SK-N-SH treated with all-trans-retinoic acid at 6 μM for 48 hours (cell line): Measurements from ENCODE around the gene GCNT4.

Experiments
- ATAC-seq: fragments of 200-7000 bp; cut with Tn5 transposase; 3 replicates; pipeline ENCODE4 v1.9.1; 2020; ENCODE audit warnings: mild to moderate bottlenecking, moderate library complexity
- ARNTL ChIP-seq: fragments of 450-650 bp; formaldehyde crosslinking; IDR thresholded peaks from 2 replicates; pipeline ENCODE4 v1.5.0; 2020; ENCODE audit warnings: low read depth, mild to moderate bottlenecking, moderate library complexity, borderline replicate concordance
- CREB5 ChIP-seq: fragments of 250-450 bp; sonication (Bioruptor Pico); IDR thresholded peaks from 2 replicates; pipeline ENCODE4 v1.5.1; 2020; ENCODE audit warnings: low read depth, mild to moderate bottlenecking, moderate library complexity
- ESRRG ChIP-seq: fragments of 250-450 bp; sonication (Bioruptor Pico); IDR thresholded peaks from 2 replicates; pipeline ENCODE4 v1.6.1; 2021; ENCODE audit warnings: mild to moderate bottlenecking
- ISL1 ChIP-seq: fragments of 250-450 bp; sonication (Bioruptor Pico); IDR thresholded peaks from 2 replicates; pipeline ENCODE4 v2.1.2; 2022; ENCODE audit warnings: mild to moderate bottlenecking, moderate library complexity
- OSR1 ChIP-seq: fragments of 250-450 bp; sonication (Bioruptor Pico); IDR thresholded peaks from 2 replicates; pipeline ENCODE4 v1.8.0; 2022; ENCODE audit warnings: moderate library complexity, mild to moderate bottlenecking, inconsistent platforms
- PPARA ChIP-seq: fragments of 250-450 bp; sonication (Bioruptor Pico); IDR thresholded peaks from 2 replicates; pipeline ENCODE4 v1.5.0; 2020; ENCODE audit warnings: mild to moderate bottlenecking, borderline replicate concordance
- RARB ChIP-seq: fragments of 250-450 bp; sonication (Bioruptor Pico); IDR thresholded peaks from 2 replicates; pipeline ENCODE4 v1.8.0; 2021; ENCODE audit warnings: mild to moderate bottlenecking, moderate library complexity
- TOX ChIP-seq: fragments of 250-450 bp; sonication (Bioruptor Pico); IDR thresholded peaks from 2 replicates; pipeline ENCODE4 v1.8.0; 2021; ENCODE audit warnings: mild to moderate bottlenecking, moderate library complexity, borderline replicate concordance
- ZFP30 ChIP-seq: fragments of 450-650 bp; formaldehyde crosslinking; IDR thresholded peaks from 2 replicates; pipeline ENCODE4 v1.5.0; 2022; ENCODE audit warnings: mild to moderate bottlenecking, moderate library complexity
- ZNF565 ChIP-seq: fragments of 450-650 bp; formaldehyde crosslinking; conservative IDR thresholded peaks from 2 replicates; pipeline ENCODE4 v1.5.0; 2020; ENCODE audit warnings: low read depth, mild to moderate bottlenecking, moderate library complexity
- ZNF8 ChIP-seq: fragments of 450-650 bp; formaldehyde crosslinking; IDR thresholded peaks from 2 replicates; pipeline ENCODE4 v1.5.0; 2020; ENCODE audit warnings: mild to moderate bottlenecking, moderate library complexity
- TF ChIP-seq, protein P1 (sequence below): fragments of 250-450 bp; sonication (Bioruptor Pico); IDR thresholded peaks from 2 replicates; pipeline ENCODE4 v1.5.0; 2020; ENCODE audit warnings: mild to moderate bottlenecking, moderate library complexity
- TF ChIP-seq, protein P2 (sequence below): fragments of 250-450 bp; sonication (Bioruptor Pico); IDR thresholded peaks from 2 replicates; pipeline ENCODE4 v1.8.0; 2021; ENCODE audit warnings: low read depth, mild to moderate bottlenecking, moderate library complexity, borderline replicate concordance

GCNT4 gene

GRCh38 chr5:75031366-75031765 is 21.0 kb downstream of the GCNT4 start:
- TF ChIP-seq, protein P1, sequence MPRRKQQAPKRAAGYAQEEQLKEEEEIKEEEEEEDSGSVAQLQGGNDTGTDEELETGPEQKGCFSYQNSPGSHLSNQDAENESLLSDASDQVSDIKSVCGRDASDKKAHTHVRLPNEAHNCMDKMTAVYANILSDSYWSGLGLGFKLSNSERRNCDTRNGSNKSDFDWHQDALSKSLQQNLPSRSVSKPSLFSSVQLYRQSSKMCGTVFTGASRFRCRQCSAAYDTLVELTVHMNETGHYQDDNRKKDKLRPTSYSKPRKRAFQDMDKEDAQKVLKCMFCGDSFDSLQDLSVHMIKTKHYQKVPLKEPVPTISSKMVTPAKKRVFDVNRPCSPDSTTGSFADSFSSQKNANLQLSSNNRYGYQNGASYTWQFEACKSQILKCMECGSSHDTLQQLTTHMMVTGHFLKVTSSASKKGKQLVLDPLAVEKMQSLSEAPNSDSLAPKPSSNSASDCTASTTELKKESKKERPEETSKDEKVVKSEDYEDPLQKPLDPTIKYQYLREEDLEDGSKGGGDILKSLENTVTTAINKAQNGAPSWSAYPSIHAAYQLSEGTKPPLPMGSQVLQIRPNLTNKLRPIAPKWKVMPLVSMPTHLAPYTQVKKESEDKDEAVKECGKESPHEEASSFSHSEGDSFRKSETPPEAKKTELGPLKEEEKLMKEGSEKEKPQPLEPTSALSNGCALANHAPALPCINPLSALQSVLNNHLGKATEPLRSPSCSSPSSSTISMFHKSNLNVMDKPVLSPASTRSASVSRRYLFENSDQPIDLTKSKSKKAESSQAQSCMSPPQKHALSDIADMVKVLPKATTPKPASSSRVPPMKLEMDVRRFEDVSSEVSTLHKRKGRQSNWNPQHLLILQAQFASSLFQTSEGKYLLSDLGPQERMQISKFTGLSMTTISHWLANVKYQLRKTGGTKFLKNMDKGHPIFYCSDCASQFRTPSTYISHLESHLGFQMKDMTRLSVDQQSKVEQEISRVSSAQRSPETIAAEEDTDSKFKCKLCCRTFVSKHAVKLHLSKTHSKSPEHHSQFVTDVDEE (CRISPR knock-in tag) = no peak
- TF ChIP-seq ZFP30 (no peak), ISL1 (no peak), ZNF565 (CRISPR knock-in tag) (no peak), OSR1 (CRISPR knock-in tag) (no peak)
- TF ChIP-seq, protein P2, sequence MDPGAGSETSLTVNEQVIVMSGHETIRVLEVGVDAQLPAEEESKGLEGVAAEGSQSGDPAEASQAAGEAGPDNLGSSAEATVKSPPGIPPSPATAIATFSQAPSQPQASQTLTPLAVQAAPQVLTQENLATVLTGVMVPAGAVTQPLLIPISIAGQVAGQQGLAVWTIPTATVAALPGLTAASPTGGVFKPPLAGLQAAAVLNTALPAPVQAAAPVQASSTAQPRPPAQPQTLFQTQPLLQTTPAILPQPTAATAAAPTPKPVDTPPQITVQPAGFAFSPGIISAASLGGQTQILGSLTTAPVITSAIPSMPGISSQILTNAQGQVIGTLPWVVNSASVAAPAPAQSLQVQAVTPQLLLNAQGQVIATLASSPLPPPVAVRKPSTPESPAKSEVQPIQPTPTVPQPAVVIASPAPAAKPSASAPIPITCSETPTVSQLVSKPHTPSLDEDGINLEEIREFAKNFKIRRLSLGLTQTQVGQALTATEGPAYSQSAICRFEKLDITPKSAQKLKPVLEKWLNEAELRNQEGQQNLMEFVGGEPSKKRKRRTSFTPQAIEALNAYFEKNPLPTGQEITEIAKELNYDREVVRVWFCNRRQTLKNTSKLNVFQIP (CRISPR knock-in tag) = no peak
- TF ChIP-seq, all 23 proteins: peak for 0
- ATAC-seq = no peak

- TF ChIP-seq PPARA (CRISPR knock-in tag) = no peak
- TF ChIP-seq ESRRG (CRISPR knock-in tag) = no peak
- no peak for TF ChIP-seq ARNTL (CRISPR knock-in tag)
- no peak for ATAC-seq
Measured at GRCh38 chr5:75028090-75028489, 24.3 kb downstream of the GCNT4 start.

DNA sequence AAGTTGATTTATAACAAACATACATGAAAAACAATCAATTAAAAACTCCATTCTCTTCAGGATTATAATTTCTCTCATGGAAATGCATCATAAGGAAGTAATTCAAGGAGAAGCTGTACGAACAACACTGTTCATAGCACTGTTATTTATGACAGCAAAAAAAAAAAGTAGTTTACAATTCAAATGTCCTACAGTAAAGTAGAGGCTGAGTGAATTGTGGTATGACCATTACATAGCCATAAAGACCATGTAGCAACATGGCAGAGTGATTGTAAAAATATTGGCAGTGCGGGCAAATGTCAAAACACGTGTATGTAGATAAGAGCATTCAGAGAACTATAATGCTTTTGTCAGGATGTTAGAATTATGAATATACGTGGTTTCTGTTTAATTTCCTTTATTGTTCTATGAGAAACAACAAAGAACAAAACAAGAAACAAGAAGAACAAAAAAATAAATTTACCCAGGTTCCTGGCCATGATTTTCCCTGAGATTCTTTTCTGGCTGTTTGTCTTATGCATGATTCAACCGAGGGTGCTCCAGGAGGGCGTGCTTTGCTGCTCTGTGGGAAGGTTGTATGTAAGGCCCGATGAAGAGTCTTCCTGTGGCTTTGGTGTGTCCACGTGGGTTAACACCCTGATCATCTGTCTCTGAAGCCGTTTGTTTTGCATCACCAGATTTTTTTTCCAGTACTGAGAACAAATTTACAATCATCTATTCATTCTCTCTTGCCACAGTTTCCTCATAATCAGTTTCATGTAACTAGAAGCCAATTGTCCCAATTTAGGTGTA is 28.8 kb downstream of the GCNT4 start:
- no peak for ATAC-seq
- TF ChIP-seq, protein P1 (CRISPR knock-in tag) = no peak
- TF ChIP-seq CREB5 (CRISPR knock-in tag) = no peak
- no peak for TF ChIP-seq ZNF8 (CRISPR knock-in tag)
- TF ChIP-seq TOX = no peak

- no peak for ATAC-seq
- TF ChIP-seq, protein P1 (CRISPR knock-in tag) = no peak
- TF ChIP-seq CREB5 (CRISPR knock-in tag) (no peak), ESRRG (CRISPR knock-in tag) (no peak), ARNTL (CRISPR knock-in tag) (no peak), RARB (no peak)
- TF ChIP-seq, protein P2 (CRISPR knock-in tag) = no peak
- TF ChIP-seq, all 23 proteins: peak for 0
Measured at GRCh38 chr5:75021800-75022199, 30.6 kb downstream of the GCNT4 start.
